ENCODE measurements around the gene TCTN2. TPM values are rescaled to one million over a fixed set of nuclear protein-coding genes. Genes with fewer than 3 reads are reported as not detected.

Gene TCTN2
- total RNA-seq, 2 donors from 2014 or later, result 4.6 to 8.7 TPM

- ATAC-seq (ENCODE audit: insufficient number of reproducible peaks, low FRiP score, low read depth), result no peak
- peaks cover 36% of the 10 kb centered on the region for H3K36me3 ChIP-seq
Measured at GRCh38 chr12:123744836-123745235, 73.9 kb downstream of the TCTN2 start.

GRCh38 chr12:123747309-123747708 lies 76.4 kb downstream of the TCTN2 start:
- H3K4me3 ChIP-seq, result no peak overlapping the region
- ATAC-seq (ENCODE audit: insufficient number of reproducible peaks, low FRiP score, low read depth) (no peak), DNase-seq (ENCODE audit: low spot score) (no peak)
- peaks cover 42% of the 10 kb centered on the region for H3K36me3 ChIP-seq
- H3K9me3 ChIP-seq, result no peaks in the 10 kb centered on the region
- H3K27me3 ChIP-seq (replicated peaks; ENCODE audit: insufficient read depth), result no peaks in the 10 kb centered on the region
- no peak overlapping the region for H3K27ac ChIP-seq
- H3K4me1 ChIP-seq (ENCODE audit: control insufficient read depth in 1 of 2, low read depth in 2 of 2), result no peaks in the 10 kb centered on the region
- TF ChIP-seq CTCF (IDR thresholded peaks at IDR 0.05), result no peak

More at GRCh38 chr12:123744836-123745235, 73.9 kb downstream of the TCTN2 start:
- Histone ChIP-seq H3K4me1 (ENCODE audit: control insufficient read depth in 1 of 2, low read depth in 2 of 2) (no peaks in the 10 kb centered on the region), H3K4me3 (no peak overlapping the region), H3K9me3 (no peaks in the 10 kb centered on the region), H3K27me3 (replicated peaks; ENCODE audit: insufficient read depth) (no peaks in the 10 kb centered on the region), H3K27ac (no peak overlapping the region)
- TF ChIP-seq CTCF (IDR thresholded peaks at IDR 0.05), result no peak
- no peak for DNase-seq (ENCODE audit: low spot score)

- Histone ChIP-seq H3K4me3 (no peak overlapping the region), H3K4me1 (ENCODE audit: control insufficient read depth in 1 of 2, low read depth in 2 of 2) (no peaks in the 10 kb centered on the region), H3K27me3 (replicated peaks; ENCODE audit: insufficient read depth) (no peaks in the 10 kb centered on the region), H3K9me3 (no peaks in the 10 kb centered on the region), H3K27ac (no peak overlapping the region), H3K36me3 (peaks cover 39% of the 10 kb centered on the region)
- DNase-seq (ENCODE audit: low spot score) (no peak), ATAC-seq (ENCODE audit: insufficient number of reproducible peaks, low FRiP score, low read depth) (no peak)
- no peak for TF ChIP-seq CTCF (IDR thresholded peaks at IDR 0.05)
Measured at GRCh38 chr12:123748161-123748560, 77.2 kb downstream of the TCTN2 start.

GRCh38 chr12:123748661-123749060 lies 77.7 kb downstream of the TCTN2 start:
- H3K9me3 ChIP-seq, result no peaks in the 10 kb centered on the region
- H3K27ac ChIP-seq, result no peak overlapping the region
- H3K27me3 ChIP-seq (replicated peaks; ENCODE audit: insufficient read depth), result no peaks in the 10 kb centered on the region
- no peak for ATAC-seq (ENCODE audit: insufficient number of reproducible peaks, low FRiP score, low read depth)
- peaks cover 37% of the 10 kb centered on the region for H3K36me3 ChIP-seq
- DNase-seq (ENCODE audit: low spot score), result no peak
- TF ChIP-seq CTCF (IDR thresholded peaks at IDR 0.05), result no peak
- H3K4me1 ChIP-seq (ENCODE audit: control insufficient read depth in 1 of 2, low read depth in 2 of 2), result no peaks in the 10 kb centered on the region
- H3K4me3 ChIP-seq, result no peak overlapping the region

- DNase-seq (ENCODE audit: low spot score) (no peak), ATAC-seq (ENCODE audit: insufficient number of reproducible peaks, low FRiP score, low read depth) (no peak)
- H3K9me3 ChIP-seq, result no peaks in the 10 kb centered on the region
- TF ChIP-seq CTCF (IDR thresholded peaks at IDR 0.05), result no peak
- H3K4me1 ChIP-seq (ENCODE audit: control insufficient read depth in 1 of 2, low read depth in 2 of 2), result no peaks in the 10 kb centered on the region
- peaks cover 30% of the 10 kb centered on the region for H3K36me3 ChIP-seq
- no peak overlapping the region for H3K27ac ChIP-seq
- H3K4me3 ChIP-seq, result no peak overlapping the region
- H3K27me3 ChIP-seq (replicated peaks; ENCODE audit: insufficient read depth), result no peaks in the 10 kb centered on the region
Measured at GRCh38 chr12:123749355-123749754, 78.4 kb downstream of the TCTN2 start.
